ENCODE measurements around the gene SH3BP2. TPM values are rescaled to one million over a fixed set of nuclear protein-coding genes. Genes with fewer than 3 reads are reported as not detected.
A peak's percentile ranks its signal among the peaks of the same experiment; 100 is the strongest.

Gene SH3BP2
- total RNA-seq, 2 experiments from 2014 or later, result 88.2 to 93.0 TPM

DNA sequence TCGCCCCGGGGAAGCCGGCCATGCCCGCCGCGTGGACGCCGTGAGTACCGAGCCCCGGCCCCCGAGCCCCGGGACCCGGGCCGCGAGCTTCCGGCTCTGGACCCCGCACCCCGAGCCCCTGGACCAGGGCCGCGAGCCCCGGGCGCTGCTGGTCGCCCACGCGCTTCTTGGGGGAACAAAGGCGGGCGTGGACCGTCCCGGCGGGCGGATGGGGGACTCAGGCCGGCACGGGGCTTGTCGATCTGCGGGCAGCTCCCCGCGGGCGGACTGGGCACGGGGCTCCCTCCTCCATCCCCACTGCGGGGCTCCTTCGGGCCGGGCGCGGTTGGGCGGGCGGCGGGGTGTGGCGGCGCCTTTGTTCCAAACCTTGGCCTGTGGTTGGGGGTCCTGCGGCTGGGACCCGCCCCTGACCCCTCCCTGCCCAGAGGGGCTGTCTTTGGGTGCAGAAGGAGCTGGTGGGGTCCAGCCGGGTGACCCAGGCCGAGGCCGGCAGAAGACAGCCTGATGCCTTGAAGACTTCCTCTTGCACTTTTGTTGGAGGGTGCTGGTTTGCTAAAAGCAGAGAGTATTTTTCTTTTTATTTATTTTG lies 25.6 kb downstream of the SH3BP2 start:
- ATAC-seq, result no peak
- Mint-ChIP-seq H3K9me3 (ENCODE audit: insufficient read depth) (no peaks in the 10 kb centered on the region), H3K36me3 (ENCODE audit: low read depth) (peaks cover 53% of the 10 kb centered on the region), H3K4me3 (peak overlapping the region; percentile 42), H3K27ac (no peak overlapping the region), H3K4me1 (ENCODE audit: low read depth) (peaks cover 57% of the 10 kb centered on the region), H3K27me3 (ENCODE audit: low read depth) (no peaks in the 10 kb centered on the region)
- DNase-seq, result no peak
- ChIA-PET POLR2A (interaction anchor here (0.7 kb wide), 1 partner anchor 117 kb away, joined by 3 read pairs; no protein-coding TSS in a partner anchor), CTCF (interaction anchor here (0.8 to 1.6 kb wide), 3 partner anchors 9 to 55 kb away, joined by 3 to 4 read pairs (median 3); no protein-coding TSS in a partner anchor)

DNA sequence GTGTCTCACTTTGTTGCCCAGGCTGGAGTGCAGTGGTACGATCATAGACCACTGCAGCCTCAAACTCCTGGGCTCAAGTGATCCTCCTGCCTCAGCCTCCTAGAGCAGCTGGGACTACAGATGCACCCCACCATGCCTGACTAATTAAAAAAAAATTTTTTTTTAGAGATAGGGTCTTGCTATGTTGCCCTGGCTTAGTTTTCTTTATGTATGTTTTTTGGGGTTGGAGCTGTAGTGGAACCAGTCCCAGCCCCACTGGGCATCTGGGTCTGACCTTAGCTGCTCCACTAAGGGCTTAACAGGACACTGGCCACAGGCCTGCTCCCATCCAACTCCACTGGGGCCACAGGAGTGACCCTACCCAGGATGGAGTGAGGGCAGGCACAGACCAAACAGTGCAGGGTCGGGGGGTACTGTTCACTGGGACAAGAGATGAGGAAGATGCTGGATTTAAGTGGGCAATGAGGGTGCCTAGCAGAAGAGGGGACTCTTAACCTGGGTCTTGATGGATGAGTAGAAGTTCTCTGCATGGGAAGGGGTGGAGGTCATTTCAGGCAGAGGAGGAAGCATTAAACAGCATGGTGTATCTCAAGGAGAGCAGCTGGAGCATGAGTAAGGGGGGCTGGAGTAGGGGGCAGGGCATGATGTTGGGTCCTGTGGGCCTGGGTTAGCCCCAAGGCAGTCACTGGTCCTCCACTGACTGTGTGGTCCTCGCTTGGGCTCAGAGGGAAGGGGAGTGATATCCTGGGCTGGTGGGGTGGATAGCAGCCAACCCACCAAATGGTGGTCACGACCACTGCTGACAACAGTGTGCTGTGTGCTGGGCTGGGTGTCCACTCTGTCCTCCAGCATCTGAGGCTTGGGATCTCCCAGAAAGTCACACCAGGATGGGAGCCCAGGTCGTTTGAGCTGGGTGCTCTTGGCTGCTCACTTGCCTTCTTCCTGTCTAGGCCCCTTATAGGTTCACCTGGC lies 26.6 kb downstream of the SH3BP2 start:
- DNase-seq (no peak), ATAC-seq (no peak)
- Mint-ChIP-seq H3K4me1 (ENCODE audit: low read depth) (peaks cover 46% of the 10 kb centered on the region), H3K27me3 (ENCODE audit: low read depth) (no peaks in the 10 kb centered on the region), H3K27ac (peak overlapping the region; percentile 68), H3K36me3 (ENCODE audit: low read depth) (peaks cover 51% of the 10 kb centered on the region), H3K4me3 (peak overlapping the region; percentile 57), H3K9me3 (ENCODE audit: insufficient read depth) (no peaks in the 10 kb centered on the region)
- POLR2A ChIA-PET, result interaction anchor here (0.7 kb wide), 1 partner anchor 116 kb away, joined by 3 read pairs; no protein-coding TSS in a partner anchor
- CTCF ChIA-PET, result interaction anchor here (0.8 to 1.6 kb wide), 2 partner anchors 52 to 56 kb away, joined by 3 read pairs; no protein-coding TSS in a partner anchor

DNA sequence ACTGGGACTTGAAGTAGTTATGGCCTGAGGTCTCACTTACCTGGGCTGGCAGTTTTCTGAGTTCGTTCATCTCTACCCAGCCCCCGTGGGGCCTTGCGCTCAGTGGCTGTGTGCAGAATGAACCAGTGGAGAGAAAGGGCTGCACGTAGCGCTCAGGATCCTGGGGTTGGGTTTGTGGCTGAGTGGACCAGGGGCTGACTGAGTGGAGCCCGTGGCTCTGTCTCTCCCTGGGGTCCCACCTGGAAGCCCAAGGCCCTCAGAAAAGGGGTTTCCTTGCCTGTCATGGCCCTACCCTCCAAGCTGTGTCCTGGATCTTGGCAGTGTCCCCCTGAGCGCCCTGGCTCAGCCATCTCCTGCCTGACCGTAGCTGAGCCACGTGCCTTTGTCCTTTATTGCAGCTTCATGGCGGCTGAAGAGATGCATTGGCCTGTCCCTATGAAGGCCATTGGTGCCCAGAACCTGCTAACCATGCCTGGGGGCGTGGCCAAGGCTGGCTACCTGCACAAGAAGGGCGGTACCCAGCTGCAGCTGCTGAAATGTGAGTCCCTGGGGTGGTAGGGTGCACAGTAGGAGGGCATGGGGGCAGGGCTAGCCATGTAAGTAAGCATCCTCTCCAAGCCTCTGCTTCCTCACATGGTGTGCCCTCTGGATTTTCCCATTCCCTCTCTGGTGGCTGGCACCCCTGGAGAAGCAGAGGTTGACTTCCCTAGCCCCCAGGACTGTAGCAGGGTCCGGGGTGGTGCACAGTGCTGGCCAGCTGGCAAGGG lies 27.5 kb downstream of the SH3BP2 start:
- ChIA-PET POLR2A (no interaction called here), CTCF (no interaction called here)
- no peak for ATAC-seq
- Mint-ChIP-seq H3K27me3 (ENCODE audit: low read depth) (no peaks in the 10 kb centered on the region), H3K4me3 (no peak overlapping the region), H3K9me3 (ENCODE audit: insufficient read depth) (no peaks in the 10 kb centered on the region), H3K36me3 (ENCODE audit: low read depth) (peaks cover 53% of the 10 kb centered on the region), H3K27ac (peak overlapping the region; percentile 62), H3K4me1 (ENCODE audit: low read depth) (peaks cover 37% of the 10 kb centered on the region)
- DNase-seq, result no peak

DNA sequence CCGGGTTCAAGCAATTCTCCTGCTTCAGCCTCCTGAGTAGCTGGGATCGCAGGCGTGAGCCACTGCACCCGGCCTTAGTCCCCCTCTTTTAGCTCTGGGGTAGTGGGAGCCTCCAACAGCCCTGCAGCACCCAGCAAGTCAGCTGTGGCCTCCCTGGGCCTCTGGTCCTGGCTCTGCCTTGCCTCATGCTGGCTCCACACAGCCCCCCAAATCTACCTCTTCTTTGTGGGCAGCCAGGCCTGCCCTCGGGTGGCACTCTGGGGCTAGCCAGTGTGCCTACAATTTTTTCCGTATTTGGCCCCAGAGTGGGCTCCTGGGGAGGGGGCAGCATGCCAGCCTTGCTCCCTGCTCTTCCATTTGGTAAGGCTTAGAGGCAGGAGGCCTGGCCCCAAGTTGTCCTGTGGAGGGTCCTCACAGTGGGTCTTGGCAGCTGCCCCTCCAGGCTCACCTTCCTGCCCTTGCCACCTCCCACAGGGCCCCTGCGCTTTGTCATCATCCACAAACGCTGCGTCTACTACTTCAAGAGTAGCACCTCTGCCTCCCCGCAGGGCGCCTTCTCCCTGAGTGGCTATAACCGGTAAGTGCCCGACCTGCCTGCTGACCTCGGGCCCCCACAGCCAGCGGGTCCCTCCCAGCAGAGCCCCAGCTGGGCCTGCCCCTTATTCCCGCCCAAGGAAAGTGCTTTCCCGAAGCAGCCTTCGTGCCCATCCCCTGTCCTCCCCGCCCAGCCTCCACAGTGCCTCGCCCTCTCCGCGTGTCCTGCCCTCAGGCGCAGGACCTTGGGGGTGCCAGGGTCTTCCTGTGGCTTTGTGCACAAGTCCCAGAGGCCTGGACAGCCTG lies 29.8 kb downstream of the SH3BP2 start:
- H3K27me3 Mint-ChIP-seq (ENCODE audit: low read depth), result no peaks in the 10 kb centered on the region
- POLR2A ChIA-PET, result interaction anchor here (0.6 kb wide), 1 partner anchor 131 kb away, joined by 3 read pairs; no protein-coding TSS in a partner anchor
- no peaks in the 10 kb centered on the region for H3K9me3 Mint-ChIP-seq (ENCODE audit: insufficient read depth)
- ATAC-seq (no peak), DNase-seq (no peak)
- H3K4me1 Mint-ChIP-seq (ENCODE audit: low read depth), result peaks cover 16% of the 10 kb centered on the region
- H3K36me3 Mint-ChIP-seq (ENCODE audit: low read depth), result peaks cover 54% of the 10 kb centered on the region
- H3K27ac Mint-ChIP-seq, result no peak overlapping the region
- CTCF ChIA-PET, result no interaction called here
- no peak overlapping the region for H3K4me3 Mint-ChIP-seq

DNA sequence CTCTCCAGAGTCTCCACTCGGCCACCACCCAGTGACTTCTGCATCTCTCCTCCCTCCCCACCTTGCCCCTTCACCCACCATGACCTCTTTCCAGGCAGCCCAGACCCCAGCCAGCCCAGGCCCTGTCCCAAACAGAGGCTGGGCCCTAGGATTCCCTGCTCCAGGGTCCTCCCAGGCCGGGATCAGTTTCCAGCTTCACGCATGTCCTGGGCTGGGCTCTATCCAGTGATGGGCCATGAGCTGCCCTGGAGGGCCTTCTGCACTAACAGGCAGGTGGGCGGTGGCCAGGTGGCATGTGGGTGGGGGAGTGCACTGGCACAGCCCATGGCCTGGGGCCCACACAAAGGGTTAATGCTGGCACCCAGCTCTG lies 30.4 kb downstream of the SH3BP2 start:
- H3K27ac Mint-ChIP-seq, result no peak overlapping the region
- DNase-seq (no peak), ATAC-seq (no peak)
- no peaks in the 10 kb centered on the region for H3K9me3 Mint-ChIP-seq (ENCODE audit: insufficient read depth)
- peaks cover 15% of the 10 kb centered on the region for H3K4me1 Mint-ChIP-seq (ENCODE audit: low read depth)
- POLR2A ChIA-PET, result no interaction called here
- H3K27me3 Mint-ChIP-seq (ENCODE audit: low read depth), result no peaks in the 10 kb centered on the region
- CTCF ChIA-PET, result no interaction called here
- no peak overlapping the region for H3K4me3 Mint-ChIP-seq
- peaks cover 58% of the 10 kb centered on the region for H3K36me3 Mint-ChIP-seq (ENCODE audit: low read depth)

DNA sequence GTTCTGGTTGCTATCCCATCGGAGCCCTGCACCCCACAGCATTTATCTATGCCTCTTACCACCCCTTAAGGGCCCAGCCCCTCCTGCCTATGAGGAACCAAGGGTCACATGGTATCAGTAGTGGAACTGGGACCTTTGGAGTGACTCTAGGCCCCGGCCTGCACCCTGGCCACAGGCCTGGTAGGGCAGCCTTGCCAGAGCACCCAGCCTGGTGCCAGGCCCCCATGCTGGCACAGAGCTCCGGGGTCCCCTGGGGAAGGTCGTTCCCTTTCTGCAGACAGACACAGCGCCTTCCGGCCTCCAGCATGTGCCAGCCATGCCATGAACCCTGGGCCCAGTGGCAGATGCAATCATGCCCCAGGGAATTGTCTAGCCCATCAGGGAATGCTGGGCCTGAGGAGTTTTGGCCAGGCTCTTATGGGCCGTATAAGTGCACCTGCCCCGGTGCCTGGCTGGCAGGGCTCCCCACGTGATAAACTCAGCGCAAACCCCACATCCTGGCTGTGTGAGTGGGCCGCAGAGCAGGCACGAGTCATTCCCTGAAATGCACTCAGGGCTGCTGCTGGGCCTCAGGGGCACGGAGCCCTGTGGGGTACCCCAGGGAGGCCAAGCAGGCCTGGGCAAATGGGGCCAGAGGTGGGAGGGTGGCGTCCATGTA lies 30.9 kb downstream of the SH3BP2 start:
- Mint-ChIP-seq H3K4me1 (ENCODE audit: low read depth) (peaks cover 15% of the 10 kb centered on the region), H3K4me3 (no peak overlapping the region), H3K27me3 (ENCODE audit: low read depth) (no peaks in the 10 kb centered on the region), H3K27ac (no peak overlapping the region), H3K36me3 (ENCODE audit: low read depth) (peaks cover 63% of the 10 kb centered on the region), H3K9me3 (ENCODE audit: insufficient read depth) (no peaks in the 10 kb centered on the region)
- POLR2A ChIA-PET, result no interaction called here
- CTCF ChIA-PET, result no interaction called here
- ATAC-seq (no peak), DNase-seq (no peak)

DNA sequence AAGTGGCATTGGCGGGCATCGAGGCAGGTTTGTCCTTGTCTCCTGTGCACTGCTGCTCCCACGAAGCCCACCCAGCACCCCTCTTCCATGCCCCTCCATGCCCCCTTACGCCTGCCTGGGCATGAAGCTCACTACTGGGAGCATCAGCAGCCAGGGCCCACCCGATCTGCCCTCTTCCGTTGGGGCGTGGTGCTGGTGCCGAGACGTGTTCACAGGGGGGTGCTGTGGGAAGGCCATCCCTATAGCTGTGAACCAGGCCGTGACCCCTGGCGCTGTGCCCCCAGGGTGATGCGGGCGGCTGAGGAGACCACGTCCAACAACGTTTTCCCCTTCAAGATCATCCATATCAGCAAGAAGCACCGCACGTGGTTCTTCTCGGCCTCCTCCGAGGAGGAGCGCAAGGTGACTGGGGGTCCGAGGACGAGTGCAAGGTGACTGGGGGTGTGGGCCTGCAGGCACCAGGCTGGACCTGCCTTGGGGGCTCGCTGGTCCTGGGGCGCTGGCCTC lies 31.5 kb downstream of the SH3BP2 start:
- Mint-ChIP-seq H3K27me3 (ENCODE audit: low read depth) (no peaks in the 10 kb centered on the region), H3K9me3 (ENCODE audit: insufficient read depth) (no peaks in the 10 kb centered on the region), H3K4me1 (ENCODE audit: low read depth) (peaks cover 10% of the 10 kb centered on the region), H3K4me3 (no peak overlapping the region), H3K27ac (no peak overlapping the region), H3K36me3 (ENCODE audit: low read depth) (peaks cover 65% of the 10 kb centered on the region)
- ChIA-PET CTCF (no interaction called here), POLR2A (no interaction called here)
- ATAC-seq, result no peak
- DNase-seq, result no peak

DNA sequence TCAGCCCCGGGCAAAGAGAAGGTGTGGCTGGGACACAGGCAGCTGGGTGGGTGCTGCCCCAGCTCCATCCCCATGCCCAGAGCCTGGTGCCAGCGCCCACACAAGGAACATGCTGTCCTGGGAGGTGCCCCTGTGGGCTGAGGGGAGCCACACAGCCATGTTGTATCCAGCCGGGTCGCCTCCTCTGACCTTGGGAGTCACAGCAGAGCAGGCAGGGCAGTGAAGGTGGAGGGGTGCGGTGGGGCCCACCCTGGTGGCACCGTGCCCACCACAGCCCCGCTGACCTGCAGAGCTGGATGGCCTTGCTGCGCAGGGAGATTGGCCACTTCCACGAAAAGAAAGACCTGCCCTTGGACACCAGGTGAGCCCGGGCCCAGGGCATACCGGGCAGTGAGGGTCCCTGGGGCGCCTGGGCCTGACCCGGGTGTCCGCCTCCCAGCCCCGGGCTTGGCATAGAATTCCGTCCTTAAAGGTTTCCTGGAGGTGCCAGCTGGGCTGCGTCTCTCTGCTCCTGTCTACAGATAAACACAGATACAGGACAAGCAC lies 32.0 kb downstream of the SH3BP2 start:
- Mint-ChIP-seq H3K4me1 (ENCODE audit: low read depth) (peaks cover 5% of the 10 kb centered on the region), H3K36me3 (ENCODE audit: low read depth) (peaks cover 63% of the 10 kb centered on the region), H3K4me3 (no peak overlapping the region), H3K27me3 (ENCODE audit: low read depth) (no peaks in the 10 kb centered on the region), H3K9me3 (ENCODE audit: insufficient read depth) (no peaks in the 10 kb centered on the region), H3K27ac (no peak overlapping the region)
- ATAC-seq (no peak), DNase-seq (no peak)
- ChIA-PET CTCF (no interaction called here), POLR2A (no interaction called here)

DNA sequence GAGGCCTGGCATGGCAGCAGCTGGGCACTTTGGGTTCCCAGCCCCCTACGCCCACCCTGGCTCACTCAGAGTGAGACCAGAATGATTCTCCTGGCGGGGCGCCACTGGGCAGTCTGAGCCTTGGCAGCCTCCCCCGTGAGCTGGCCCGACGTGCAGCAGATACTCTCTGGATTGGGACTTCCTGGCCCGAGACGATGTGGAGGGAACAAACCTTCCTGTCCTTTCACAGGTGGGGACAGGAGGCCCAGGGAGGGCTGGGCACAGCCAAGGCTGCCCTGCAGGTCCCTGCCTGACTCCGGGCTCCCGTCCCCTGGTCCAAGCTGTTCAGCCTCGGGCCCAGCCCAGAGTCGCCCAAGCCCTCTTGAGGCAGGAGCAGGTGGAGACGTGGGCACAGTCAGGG lies 32.9 kb downstream of the SH3BP2 start:
- H3K36me3 Mint-ChIP-seq (ENCODE audit: low read depth), result peaks cover 66% of the 10 kb centered on the region
- no peaks in the 10 kb centered on the region for H3K4me1 Mint-ChIP-seq (ENCODE audit: low read depth)
- POLR2A ChIA-PET, result no interaction called here
- DNase-seq (no peak), ATAC-seq (no peak)
- no peak overlapping the region for H3K4me3 Mint-ChIP-seq
- H3K27ac Mint-ChIP-seq, result no peak overlapping the region
- CTCF ChIA-PET, result no interaction called here
- no peaks in the 10 kb centered on the region for H3K27me3 Mint-ChIP-seq (ENCODE audit: low read depth)
- H3K9me3 Mint-ChIP-seq (ENCODE audit: insufficient read depth), result no peaks in the 10 kb centered on the region

DNA sequence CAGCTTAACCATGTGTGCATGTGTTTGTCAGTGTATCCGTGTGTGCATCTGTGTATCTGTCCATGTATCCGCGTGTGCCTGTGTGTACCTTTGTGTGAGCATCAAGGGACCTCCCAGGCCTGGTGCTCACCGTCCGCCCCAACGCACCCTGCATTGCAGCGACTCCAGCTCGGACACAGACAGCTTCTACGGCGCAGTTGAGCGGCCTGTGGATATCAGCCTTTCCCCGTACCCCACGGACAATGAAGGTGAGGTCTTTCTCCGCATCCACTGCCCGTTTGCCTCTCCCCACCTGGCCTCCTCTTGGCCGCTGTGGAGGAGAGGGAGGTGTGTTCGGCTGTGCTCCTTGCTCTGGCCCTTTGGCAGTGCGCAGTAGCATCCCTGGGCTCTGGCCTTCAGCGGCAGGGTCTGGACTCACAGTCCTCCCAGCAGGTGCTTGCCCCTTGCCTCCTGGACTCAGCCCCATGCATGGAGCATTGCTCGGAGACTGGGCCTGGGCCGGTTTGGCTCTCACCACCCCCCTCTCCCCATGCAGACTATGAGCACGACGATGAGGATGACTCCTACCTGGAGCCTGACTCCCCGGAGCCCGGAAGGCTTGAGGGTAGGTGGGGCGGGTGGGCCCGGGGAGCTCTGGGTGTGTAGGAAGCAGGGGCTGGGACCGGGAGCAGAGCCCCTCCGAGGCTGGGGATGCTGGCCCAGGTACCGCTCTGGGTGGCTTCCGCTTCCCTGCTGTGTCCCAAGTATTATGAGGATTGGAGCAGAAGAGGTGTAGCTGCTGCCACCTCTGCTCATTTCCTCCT lies 34.4 kb downstream of the SH3BP2 start:
- H3K4me1 Mint-ChIP-seq (ENCODE audit: low read depth), result no peaks in the 10 kb centered on the region
- no peak for ATAC-seq
- H3K36me3 Mint-ChIP-seq (ENCODE audit: low read depth), result peaks cover 70% of the 10 kb centered on the region
- H3K27me3 Mint-ChIP-seq (ENCODE audit: low read depth), result no peaks in the 10 kb centered on the region
- no peak overlapping the region for H3K27ac Mint-ChIP-seq
- no peak for DNase-seq
- POLR2A ChIA-PET, result no interaction called here
- H3K9me3 Mint-ChIP-seq (ENCODE audit: insufficient read depth), result no peaks in the 10 kb centered on the region
- H3K4me3 Mint-ChIP-seq, result no peak overlapping the region
- CTCF ChIA-PET, result no interaction called here

All from activated CD8-positive, alpha-beta T cell treated with anti-CD3 and anti-CD28 coated beads, Interleukin-2, amount 10 ng/mL, durations not matched to agents 7 days and 5 days (primary cell).